GM12865 (cell line): ENCODE results near the gene KYAT1.

ENCODE experiments used
- DNase-seq: peaks from one replicate; pipeline ENCODE4 v3.0.0; 2010; ENCODE audit warnings: low read depth
- H3K4me3 ChIP-seq: 2 replicates; pipeline ENCODE4 v1.5.1; 2011; ENCODE audit warnings: mild to moderate bottlenecking, low read depth, low read length, control low read depth
- CTCF ChIP-seq: IDR thresholded peaks from 2 replicates; pipeline ENCODE4 v1.5.1; 2011; ENCODE audit warnings: low read length, control low read depth, low read depth, inconsistent platforms; ENCODE audit not compliant: insufficient read depth; ENCODE audit errors: missing control alignments

The KYAT1 gene

GRCh38 chr9:128820665-128821583, 60.8 kb downstream of the KYAT1 start:
- H3K4me3 ChIP-seq, result no peak overlapping the region
- DNase-seq, result no peak
- TF ChIP-seq CTCF, result no peak

GRCh38 chr9:128819716-128820664, 61.8 kb downstream of the KYAT1 start:
- DNase-seq, result no peak
- TF ChIP-seq CTCF, result no peak
- no peak overlapping the region for H3K4me3 ChIP-seq

GRCh38 chr9:128818839-128819715, 62.7 kb downstream of the KYAT1 start:
- peak; percentile 75 for DNase-seq
- H3K4me3 ChIP-seq, result peak overlapping the region; percentile 78
- no peak for TF ChIP-seq CTCF

- H3K4me3 ChIP-seq, result peak within 1 kb of the TSS; percentile 78
- peak; percentile 99 for TF ChIP-seq CTCF
- DNase-seq, result peak; percentile 99
Measured at GRCh38 chr9:128818099-128818838, 63.5 kb downstream of the KYAT1 start, which contains the start of gene ENDOG. Gene ENDOG, plus strand, starts transcription at chr9:128818500. Its CDS starts 185 bp downstream, at chr9:128818685.

- DNase-seq, result no peak
- H3K4me3 ChIP-seq, result no peak overlapping the region
- no peak for TF ChIP-seq CTCF
Measured at GRCh38 chr9:128810873-128811272, 70.9 kb downstream of the KYAT1 start.
